T-helper 2 cell treated with Interferon-gamma antibody and Interleukin-4, amounts not matched to agents 5 μg/mL and 100 μg/mL, for 36 hours (primary cell): Measurements from ENCODE around the gene COL16A1.

Experiments used
- DNase-seq: peaks from one replicate; pipeline ENCODE4 v3.0.0; 2021; ENCODE audit warnings: low spot score
- H3K27ac Mint-ChIP-seq: one replicate; pipeline ENCODE4 v1.8.0; 2021; ENCODE audit warnings: mild to moderate bottlenecking, mixed read lengths
- H3K27me3 Mint-ChIP-seq: one replicate; pipeline ENCODE4 v1.8.0; 2021; ENCODE audit warnings: low read depth, mixed read lengths
- H3K36me3 Mint-ChIP-seq: one replicate; pipeline ENCODE4 v1.8.0; 2021; ENCODE audit warnings: low read depth, mixed read lengths
- H3K4me1 Mint-ChIP-seq: one replicate; pipeline ENCODE4 v1.8.0; 2021; ENCODE audit warnings: low read depth, mixed read lengths
- H3K4me3 Mint-ChIP-seq: one replicate; pipeline ENCODE4 v1.8.0; 2022; ENCODE audit warnings: mild to moderate bottlenecking, moderate library complexity, mixed read lengths
- H3K9me3 Mint-ChIP-seq: one replicate; pipeline ENCODE4 v1.8.0; 2021; ENCODE audit warnings: mixed read lengths

The COL16A1 gene

GRCh38 chr1:31706384-31707058, 2.7 kb upstream of the COL16A1 start:
- Mint-ChIP-seq H3K27me3 (peaks cover 35% of the 10 kb centered on the region), H3K36me3 (no peaks in the 10 kb centered on the region), H3K9me3 (no peaks in the 10 kb centered on the region), H3K4me3 (no peak overlapping the region), H3K27ac (no peak overlapping the region), H3K4me1 (peaks cover 23% of the 10 kb centered on the region)
- no peak for DNase-seq

- no peaks in the 10 kb centered on the region for H3K36me3 Mint-ChIP-seq
- H3K27me3 Mint-ChIP-seq = peaks cover 33% of the 10 kb centered on the region
- H3K4me3 Mint-ChIP-seq = peak overlapping the region; percentile 8
- peak; percentile 80 for DNase-seq
- no peak overlapping the region for H3K27ac Mint-ChIP-seq
- peaks cover 23% of the 10 kb centered on the region for H3K4me1 Mint-ChIP-seq
- H3K9me3 Mint-ChIP-seq = no peaks in the 10 kb centered on the region
These were observed 1.5 kb upstream of the COL16A1 start for GRCh38 chr1:31705080-31705866.

GRCh38 chr1:31704271-31705079, 658 bp upstream of the COL16A1 start:
- peaks cover 30% of the 10 kb centered on the region for H3K27me3 Mint-ChIP-seq
- H3K4me1 Mint-ChIP-seq = peaks cover 25% of the 10 kb centered on the region
- H3K4me3 Mint-ChIP-seq = peak overlapping the region; percentile 8
- no peaks in the 10 kb centered on the region for H3K36me3 Mint-ChIP-seq
- no peak overlapping the region for H3K27ac Mint-ChIP-seq
- no peaks in the 10 kb centered on the region for H3K9me3 Mint-ChIP-seq
- DNase-seq = no peak

GRCh38 chr1:31702836-31703404, 897 bp downstream of the COL16A1 start:
- Mint-ChIP-seq H3K4me1 (peaks cover 23% of the 10 kb centered on the region), H3K27ac (no peak overlapping the region), H3K4me3 (no peak overlapping the region), H3K27me3 (peaks cover 24% of the 10 kb centered on the region), H3K36me3 (no peaks in the 10 kb centered on the region), H3K9me3 (no peaks in the 10 kb centered on the region)
- DNase-seq = no peak

- peaks cover 19% of the 10 kb centered on the region for H3K4me1 Mint-ChIP-seq
- no peak for DNase-seq
- no peak overlapping the region for H3K4me3 Mint-ChIP-seq
- H3K36me3 Mint-ChIP-seq = no peaks in the 10 kb centered on the region
- no peaks in the 10 kb centered on the region for H3K9me3 Mint-ChIP-seq
- peaks cover 24% of the 10 kb centered on the region for H3K27me3 Mint-ChIP-seq
- no peak overlapping the region for H3K27ac Mint-ChIP-seq
These were observed 2.6 kb downstream of the COL16A1 start for GRCh38 chr1:31701091-31701736.

GRCh38 chr1:31700468-31701090, 3.2 kb downstream of the COL16A1 start:
- no peak for DNase-seq
- Mint-ChIP-seq H3K36me3 (no peaks in the 10 kb centered on the region), H3K4me3 (no peak overlapping the region), H3K27ac (no peak overlapping the region), H3K27me3 (peaks cover 22% of the 10 kb centered on the region), H3K9me3 (no peaks in the 10 kb centered on the region), H3K4me1 (peaks cover 15% of the 10 kb centered on the region)

- Mint-ChIP-seq H3K27ac (no peak overlapping the region), H3K4me3 (no peak overlapping the region), H3K36me3 (no peaks in the 10 kb centered on the region), H3K9me3 (no peaks in the 10 kb centered on the region), H3K4me1 (peaks cover 7% of the 10 kb centered on the region), H3K27me3 (peaks cover 13% of the 10 kb centered on the region)
- DNase-seq = peak; percentile 20
These were observed 4.4 kb downstream of the COL16A1 start for GRCh38 chr1:31699341-31699891.

GRCh38 chr1:31697369-31697984, 6.3 kb downstream of the COL16A1 start:
- no peak overlapping the region for H3K27ac Mint-ChIP-seq
- H3K4me1 Mint-ChIP-seq = peaks cover 7% of the 10 kb centered on the region
- H3K36me3 Mint-ChIP-seq = no peaks in the 10 kb centered on the region
- H3K27me3 Mint-ChIP-seq = peaks cover 2% of the 10 kb centered on the region
- H3K4me3 Mint-ChIP-seq = no peak overlapping the region
- no peak for DNase-seq
- no peaks in the 10 kb centered on the region for H3K9me3 Mint-ChIP-seq

GRCh38 chr1:31696242-31696641, 7.6 kb downstream of the COL16A1 start:
- Mint-ChIP-seq H3K4me3 (no peak overlapping the region), H3K27ac (no peak overlapping the region), H3K36me3 (no peaks in the 10 kb centered on the region), H3K4me1 (peaks cover 7% of the 10 kb centered on the region), H3K27me3 (no peaks in the 10 kb centered on the region), H3K9me3 (no peaks in the 10 kb centered on the region)
- DNase-seq = no peak

GRCh38 chr1:31695327-31695726, 8.5 kb downstream of the COL16A1 start:
- peaks cover 7% of the 10 kb centered on the region for H3K4me1 Mint-ChIP-seq
- no peak for DNase-seq
- no peaks in the 10 kb centered on the region for H3K27me3 Mint-ChIP-seq
- no peaks in the 10 kb centered on the region for H3K36me3 Mint-ChIP-seq
- H3K27ac Mint-ChIP-seq = no peak overlapping the region
- H3K4me3 Mint-ChIP-seq = no peak overlapping the region
- H3K9me3 Mint-ChIP-seq = no peaks in the 10 kb centered on the region

- H3K27me3 Mint-ChIP-seq = no peaks in the 10 kb centered on the region
- H3K4me1 Mint-ChIP-seq = peaks cover 7% of the 10 kb centered on the region
- H3K27ac Mint-ChIP-seq = no peak overlapping the region
- H3K36me3 Mint-ChIP-seq = no peaks in the 10 kb centered on the region
- no peak overlapping the region for H3K4me3 Mint-ChIP-seq
- H3K9me3 Mint-ChIP-seq = no peaks in the 10 kb centered on the region
- DNase-seq = no peak
These were observed 8.9 kb downstream of the COL16A1 start for GRCh38 chr1:31694964-31695313.

GRCh38 chr1:31694069-31694963, 9.5 kb downstream of the COL16A1 start:
- H3K9me3 Mint-ChIP-seq = no peaks in the 10 kb centered on the region
- no peak overlapping the region for H3K27ac Mint-ChIP-seq
- H3K27me3 Mint-ChIP-seq = no peaks in the 10 kb centered on the region
- H3K36me3 Mint-ChIP-seq = no peaks in the 10 kb centered on the region
- H3K4me3 Mint-ChIP-seq = no peak overlapping the region
- H3K4me1 Mint-ChIP-seq = peaks cover 3% of the 10 kb centered on the region
- DNase-seq = no peak
